Liver (tissue), 9 donors: Measurements from ENCODE around the gene IL26. TPM values are rescaled to one million over a fixed set of nuclear protein-coding genes. Genes with fewer than 3 reads are reported as not detected.

Experiments used
- DNase-seq: peaks from one replicate; pipeline ENCODE4 v3.0.0-alpha.2; 2017; ENCODE audit warnings: low spot score
- H3K27ac ChIP-seq, 2 donors: one replicate each; pipeline ENCODE4 v1.7.0; 2013; ENCODE audit warnings: inconsistent platforms in 2 of 2, low read length in 2 of 2, control low read depth in 1 of 2, low read depth in 1 of 2, mild to moderate bottlenecking in 1 of 2
- H3K27me3 ChIP-seq, 4 donors: one replicate each; pipeline versions ENCODE4 v1.6.1 to v1.7.0; 2013; ENCODE audit warnings: low read length in 3 of 4, inconsistent platforms in 1 of 4, mild to moderate bottlenecking in 1 of 4, moderate library complexity in 1 of 4; ENCODE audit not compliant: control insufficient read depth in 4 of 4, insufficient read depth in 4 of 4
- H3K36me3 ChIP-seq, 4 donors: one replicate each; pipeline versions ENCODE4 v1.6.1 to v1.7.0; 2013; ENCODE audit warnings: low read length in 3 of 4, mild to moderate bottlenecking in 3 of 4, low read depth in 1 of 4, moderate library complexity in 1 of 4; ENCODE audit not compliant: control insufficient read depth in 4 of 4, insufficient read depth in 3 of 4
- H3K4me1 ChIP-seq, 4 donors: one replicate each; pipeline versions ENCODE4 v1.6.1 to v1.7.0; 2013; ENCODE audit warnings: low read length in 3 of 4, mild to moderate bottlenecking in 3 of 4, moderate library complexity in 1 of 4; ENCODE audit not compliant: control insufficient read depth in 4 of 4, insufficient read depth in 4 of 4
- H3K4me3 ChIP-seq, 3 donors: one replicate each; pipeline versions ENCODE4 v1.6.1 to v1.7.0; 2013; ENCODE audit warnings: low read length in 3 of 3, control low read depth in 1 of 3, low read depth in 1 of 3, mild to moderate bottlenecking in 1 of 3
- H3K9ac ChIP-seq, 2 donors: one replicate each; pipeline ENCODE4 v1.7.0; 2013; ENCODE audit warnings: low read length in 2 of 2, mild to moderate bottlenecking in 2 of 2, moderate library complexity in 2 of 2, control low read depth in 1 of 2, low read depth in 1 of 2
- H3K9me3 ChIP-seq, 4 donors: one replicate each; pipeline versions ENCODE4 v1.6.1 to v1.7.0; 2013; ENCODE audit warnings: low read length in 3 of 4; ENCODE audit not compliant: control insufficient read depth in 4 of 4
- ATF3 ChIP-seq: IDR thresholded peaks from 2 replicates; pipeline ENCODE4 v1.6.1; 2016; ENCODE audit warnings: antibody characterized with exemption
- CTCF ChIP-seq: fragments of 150-350 bp; IDR thresholded peaks from 2 replicates; pipeline ENCODE4 v1.5.1; 2017; ENCODE audit warnings: improper control_type of control experiment, low read depth, low read length; ENCODE audit not compliant: missing input control
- EGR1 ChIP-seq, 2 donors: IDR thresholded peaks; 2 replicates each; pipeline ENCODE4 v1.6.1; 2016 to 2018; ENCODE audit warnings: antibody characterized with exemption in 2 of 2, low read depth in 2 of 2
- FOXA1 ChIP-seq: IDR thresholded peaks from 2 replicates; pipeline ENCODE4 v1.6.1; 2016; ENCODE audit warnings: antibody characterized with exemption
- FOXA2 ChIP-seq: IDR thresholded peaks from 2 replicates; pipeline ENCODE4 v1.6.1; 2016; ENCODE audit warnings: antibody characterized with exemption
- GABPA ChIP-seq, 2 donors: IDR thresholded peaks in 1 of 2; conservative IDR thresholded peaks in 1 of 2; 2 replicates each; pipeline ENCODE4 v1.6.1; 2016; ENCODE audit warnings: antibody characterized with exemption in 2 of 2, mild to moderate bottlenecking in 1 of 2, moderate library complexity in 1 of 2
- HNF4A ChIP-seq, 2 donors: conservative IDR thresholded peaks; 2 replicates each; pipeline ENCODE4 v1.6.1; 2016; ENCODE audit warnings: antibody characterized with exemption in 2 of 2, mild to moderate bottlenecking in 2 of 2
- JUND ChIP-seq, 2 donors: IDR thresholded peaks; 2 replicates each; pipeline ENCODE4 v1.6.1; 2016; ENCODE audit warnings: antibody characterized with exemption in 2 of 2
- MAX ChIP-seq: IDR thresholded peaks from 2 replicates; pipeline ENCODE4 v1.6.1; 2016; ENCODE audit warnings: antibody characterized with exemption
- NR2F2 ChIP-seq: IDR thresholded peaks from 2 replicates; pipeline ENCODE4 v1.6.1; 2016; ENCODE audit warnings: antibody characterized with exemption
- RAD21 ChIP-seq, 2 donors: IDR thresholded peaks; 2 replicates each; pipeline ENCODE4 v1.6.1; 2016; ENCODE audit warnings: antibody characterized with exemption in 2 of 2, mild to moderate bottlenecking in 2 of 2
- REST ChIP-seq: IDR thresholded peaks from 2 replicates; pipeline ENCODE4 v1.6.1; 2016; ENCODE audit warnings: antibody characterized with exemption, mild to moderate bottlenecking
- RXRA ChIP-seq, 2 donors: IDR thresholded peaks; 2 replicates each; pipeline ENCODE4 v1.6.1; 2017 to 2018; ENCODE audit warnings: antibody characterized with exemption in 2 of 2, mild to moderate bottlenecking in 1 of 2
- SP1 ChIP-seq: IDR thresholded peaks from 2 replicates; pipeline ENCODE4 v1.6.1; 2018; ENCODE audit warnings: antibody characterized with exemption, mild to moderate bottlenecking
- TAF1 ChIP-seq: conservative IDR thresholded peaks from 2 replicates; pipeline ENCODE4 v1.6.1; 2016; ENCODE audit warnings: antibody characterized with exemption, mild to moderate bottlenecking
- YY1 ChIP-seq: IDR thresholded peaks from 2 replicates; pipeline ENCODE4 v1.6.1; 2016; ENCODE audit warnings: antibody characterized with exemption, mild to moderate bottlenecking
- WGBS: extraction: QIAGEN DNeasy Blood & Tissue Kit; methylation state at CpG from one replicate; pipeline ENCODE4 v1.1.7; 2013; 5-methylcytosine and 5-hydroxymethylcytosine counted together
- polyA plus RNA-seq, 2 donors: library from polyadenylated mRNA; stranded (reverse) in 1 of 2; unstranded in 1 of 2; fragments of 200-250 nt in 1 of 2; fragments of >200 nt in 1 of 2; fragmentation: Nextera tagmentation in 1 of 2; extraction: Ambion mirVana in 1 of 2; gene quantifications; one replicate each; pipeline versions ENCODE4 v1.2.1 to v1.2.3, GENCODE V29; 2013 to 2015
- total RNA-seq, 2 donors: library from RNA; depleted of rRNA; stranded (reverse); fragments of >200 nt; gene quantifications; one replicate each; pipeline ENCODE4 v1.2.3, GENCODE V29; 2014
- donor health status: healthy.
- donor health status: healthy.
- donor health status: healthy.
- donor health status: healthy.
- donor health status: healthy.

IL26 gene
- total and polyA plus RNA-seq, 4 donors, result not detected

GRCh38 chr12:68267892-68268396 is 42.3 kb upstream of the IL26 start:
- Histone ChIP-seq H3K27ac (no peak overlapping the region), H3K36me3 (no peaks in the 10 kb centered on the region), H3K27me3 (no peaks in the 10 kb centered on the region), H3K4me3 (no peak overlapping the region), H3K9ac (no peak overlapping the region), H3K9me3 (no peaks in the 10 kb centered on the region), H3K4me1 (no peaks in the 10 kb centered on the region)
- WGBS, result 87% methylated on average over 6 of the region's 6 CpGs
- TF ChIP-seq RXRA (IDR thresholded peaks at IDR 0.05) (no peak), HNF4A (conservative IDR thresholded peaks at IDR 0.05) (no peak), REST (no peak), YY1 (no peak), FOXA1 (no peak), GABPA (IDR thresholded peaks at IDR 0.05 in 1 of 2, conservative IDR thresholded peaks at IDR 0.05 in 1 of 2) (no peak), SP1 (no peak), MAX (no peak), CTCF (no peak), NR2F2 (no peak), JUND (IDR thresholded peaks at IDR 0.05) (no peak), FOXA2 (no peak), RAD21 (IDR thresholded peaks at IDR 0.05) (no peak), ATF3 (no peak), TAF1 (no peak)
- DNase-seq, result no peak

GRCh38 chr12:68264857-68265256 is 39.2 kb upstream of the IL26 start:
- no peak for DNase-seq
- 92% methylated on average over 2 of the region's 2 CpGs for WGBS
- Histone ChIP-seq H3K27ac (no peak overlapping the region), H3K4me3 (no peak overlapping the region), H3K9me3 (no peaks in the 10 kb centered on the region), H3K27me3 (no peaks in the 10 kb centered on the region), H3K4me1 (no peaks in the 10 kb centered on the region), H3K36me3 (no peaks in the 10 kb centered on the region), H3K9ac (no peak overlapping the region)
- no peak for TF ChIP-seq JUND (IDR thresholded peaks at IDR 0.05)
- no peak for TF ChIP-seq ATF3
- TF ChIP-seq CTCF, result no peak
- no peak for TF ChIP-seq YY1
- TF ChIP-seq EGR1 (IDR thresholded peaks at IDR 0.05; ENCODE audit: low read depth in 2 of 2), result no peak
- TF ChIP-seq RXRA (IDR thresholded peaks at IDR 0.05), result no peak
- no peak for TF ChIP-seq MAX
- no peak for TF ChIP-seq TAF1
- no peak for TF ChIP-seq FOXA1
- no peak for TF ChIP-seq REST
